ENCODE measurements around the gene LRIF1. TPM values are rescaled to one million over a fixed set of nuclear protein-coding genes. Genes with fewer than 3 reads are reported as not detected.

Gene LRIF1
- total RNA-seq, 1 experiment from 2014 or later, result 17.9 TPM

DNA sequence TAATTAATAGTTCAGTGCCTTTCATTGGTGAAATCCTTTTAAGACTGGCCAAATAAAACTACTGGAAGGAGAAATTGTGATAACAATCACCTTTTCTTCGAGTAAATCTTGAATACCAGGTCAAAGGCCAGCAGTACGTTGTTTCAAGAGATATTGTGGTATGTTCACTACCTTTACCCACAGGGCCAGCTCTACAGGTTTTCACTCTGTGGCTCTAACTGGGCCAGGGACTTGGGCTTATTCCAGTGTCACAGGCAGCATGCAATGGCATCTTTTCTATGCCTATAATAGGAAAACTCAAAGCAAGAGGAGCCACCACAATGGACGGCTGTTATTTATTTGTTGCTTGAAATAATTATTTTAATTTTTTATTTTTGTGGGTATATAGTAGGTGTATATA lies 26.8 kb upstream of the LRIF1 start:
- BruUV-seq (replicated peaks), result no TSS peak
- CTCF ChIA-PET, result no interaction called here
- intact Hi-C loops (cut with micrococcal nuclease; ENCODE audit: unreplicated experiment), result loop anchor here (5.0 kb wide), 1 partner anchor 208 kb away; no protein-coding TSS in a partner anchor
- Mint-ChIP-seq H3K4me3 (ENCODE audit: low read depth, unreplicated experiment) (no peak overlapping the region), H3K27ac (ENCODE audit: unreplicated experiment) (no peak overlapping the region), H3K4me1 (ENCODE audit: low read depth, unreplicated experiment) (no peaks in the 10 kb centered on the region), H3K27me3 (ENCODE audit: unreplicated experiment) (peaks cover 35% of the 10 kb centered on the region), H3K36me3 (ENCODE audit: insufficient read depth, unreplicated experiment) (no peaks in the 10 kb centered on the region), H3K9me3 (ENCODE audit: low read depth, unreplicated experiment) (no peaks in the 10 kb centered on the region)
- TF ChIP-seq, protein P1, sequence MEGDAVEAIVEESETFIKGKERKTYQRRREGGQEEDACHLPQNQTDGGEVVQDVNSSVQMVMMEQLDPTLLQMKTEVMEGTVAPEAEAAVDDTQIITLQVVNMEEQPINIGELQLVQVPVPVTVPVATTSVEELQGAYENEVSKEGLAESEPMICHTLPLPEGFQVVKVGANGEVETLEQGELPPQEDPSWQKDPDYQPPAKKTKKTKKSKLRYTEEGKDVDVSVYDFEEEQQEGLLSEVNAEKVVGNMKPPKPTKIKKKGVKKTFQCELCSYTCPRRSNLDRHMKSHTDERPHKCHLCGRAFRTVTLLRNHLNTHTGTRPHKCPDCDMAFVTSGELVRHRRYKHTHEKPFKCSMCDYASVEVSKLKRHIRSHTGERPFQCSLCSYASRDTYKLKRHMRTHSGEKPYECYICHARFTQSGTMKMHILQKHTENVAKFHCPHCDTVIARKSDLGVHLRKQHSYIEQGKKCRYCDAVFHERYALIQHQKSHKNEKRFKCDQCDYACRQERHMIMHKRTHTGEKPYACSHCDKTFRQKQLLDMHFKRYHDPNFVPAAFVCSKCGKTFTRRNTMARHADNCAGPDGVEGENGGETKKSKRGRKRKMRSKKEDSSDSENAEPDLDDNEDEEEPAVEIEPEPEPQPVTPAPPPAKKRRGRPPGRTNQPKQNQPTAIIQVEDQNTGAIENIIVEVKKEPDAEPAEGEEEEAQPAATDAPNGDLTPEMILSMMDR (IDR thresholded peaks at IDR 0.05; ENCODE audit: unreplicated experiment), result no peak
- no peak for DNase-seq

DNA sequence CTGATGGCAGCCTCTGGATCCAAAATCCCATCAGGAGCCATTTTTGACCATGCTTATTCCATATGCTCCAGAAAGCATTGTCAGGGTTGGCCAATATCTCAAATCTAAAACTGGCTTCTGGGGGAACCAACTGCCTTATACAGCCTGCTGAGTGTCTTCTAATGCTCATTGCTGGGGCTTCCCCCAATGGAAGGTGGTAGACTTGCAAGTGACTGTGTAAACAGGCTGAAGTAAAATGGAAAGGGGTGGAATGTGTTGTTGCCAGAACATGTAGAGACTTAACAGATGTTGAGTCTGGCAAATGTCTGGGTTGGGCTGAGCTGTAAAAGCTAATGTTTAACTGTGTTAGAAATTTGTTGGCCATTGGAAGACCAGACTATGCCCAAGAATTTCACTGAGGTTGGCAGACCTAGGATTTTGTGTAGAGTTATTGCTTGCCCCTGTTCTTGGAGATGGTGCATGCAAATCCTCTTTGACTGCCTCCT lies 22.7 kb upstream of the LRIF1 start:
- intact Hi-C loops (cut with micrococcal nuclease; ENCODE audit: unreplicated experiment), result no loop called here
- no TSS peak for BruUV-seq (replicated peaks)

DNA sequence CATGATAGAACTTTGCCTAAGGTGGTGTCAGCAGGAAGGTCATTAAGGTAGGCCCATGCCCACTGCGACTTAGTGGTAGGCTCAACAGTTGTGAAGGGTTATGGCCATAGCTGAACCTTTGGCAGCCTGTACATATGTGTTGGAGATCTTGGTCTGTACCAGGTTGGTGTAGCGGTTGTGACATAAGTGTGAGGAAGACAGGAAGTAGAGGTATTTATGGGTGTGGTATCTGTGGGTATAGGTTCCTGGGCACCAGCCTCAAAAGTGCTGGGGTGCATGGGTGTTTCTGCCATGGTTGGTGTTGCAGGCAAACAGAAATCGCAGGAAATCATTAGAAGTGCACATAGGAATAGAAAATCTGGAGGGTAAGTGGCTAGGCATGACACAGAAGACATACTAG lies 18.6 kb upstream of the LRIF1 start:
- CTCF ChIA-PET, result no interaction called here
- Mint-ChIP-seq H3K36me3 (ENCODE audit: insufficient read depth, unreplicated experiment) (no peaks in the 10 kb centered on the region), H3K9me3 (ENCODE audit: low read depth, unreplicated experiment) (peaks cover 3% of the 10 kb centered on the region), H3K4me3 (ENCODE audit: low read depth, unreplicated experiment) (no peak overlapping the region), H3K27me3 (ENCODE audit: unreplicated experiment) (peaks cover 46% of the 10 kb centered on the region), H3K4me1 (ENCODE audit: low read depth, unreplicated experiment) (no peaks in the 10 kb centered on the region), H3K27ac (ENCODE audit: unreplicated experiment) (no peak overlapping the region)
- intact Hi-C loops (cut with micrococcal nuclease; ENCODE audit: unreplicated experiment), result no loop called here
- DNase-seq, result no peak
- TF ChIP-seq, protein P1 (IDR thresholded peaks at IDR 0.05; ENCODE audit: unreplicated experiment), result no peak
- BruUV-seq (replicated peaks), result no TSS peak

More for the DNA sequence above, 22.7 kb upstream of the LRIF1 start:
- Mint-ChIP-seq H3K27ac (ENCODE audit: unreplicated experiment) (no peak overlapping the region), H3K4me3 (ENCODE audit: low read depth, unreplicated experiment) (no peak overlapping the region), H3K36me3 (ENCODE audit: insufficient read depth, unreplicated experiment) (no peaks in the 10 kb centered on the region), H3K27me3 (ENCODE audit: unreplicated experiment) (peaks cover 57% of the 10 kb centered on the region), H3K4me1 (ENCODE audit: low read depth, unreplicated experiment) (no peaks in the 10 kb centered on the region), H3K9me3 (ENCODE audit: low read depth, unreplicated experiment) (peaks cover 3% of the 10 kb centered on the region)
- TF ChIP-seq, protein P1 (IDR thresholded peaks at IDR 0.05; ENCODE audit: unreplicated experiment), result no peak
- CTCF ChIA-PET, result no interaction called here
- no peak for DNase-seq

DNA sequence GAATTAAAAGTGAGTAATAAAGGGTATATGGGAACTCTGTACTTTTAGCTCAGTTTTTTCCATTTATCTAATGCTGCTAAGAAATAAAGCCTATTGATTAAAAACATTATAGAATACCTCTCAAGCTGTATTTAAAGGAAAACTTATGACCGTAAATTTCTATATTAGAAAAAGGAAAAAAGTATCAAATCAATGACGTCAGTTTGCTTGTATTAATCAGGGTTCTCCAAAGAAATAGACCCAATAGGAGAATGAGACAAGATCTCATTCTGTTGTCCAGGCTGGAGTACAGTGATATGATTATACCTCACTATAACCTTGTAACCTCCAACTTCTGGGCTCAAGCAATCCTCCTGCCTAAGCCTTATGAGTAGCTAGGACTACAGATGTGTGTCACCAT lies 15.4 kb upstream of the LRIF1 start:
- no TSS peak for BruUV-seq (replicated peaks)
- Mint-ChIP-seq H3K27ac (ENCODE audit: unreplicated experiment) (no peak overlapping the region), H3K4me3 (ENCODE audit: low read depth, unreplicated experiment) (no peak overlapping the region), H3K9me3 (ENCODE audit: low read depth, unreplicated experiment) (peaks cover 3% of the 10 kb centered on the region), H3K36me3 (ENCODE audit: insufficient read depth, unreplicated experiment) (no peaks in the 10 kb centered on the region), H3K4me1 (ENCODE audit: low read depth, unreplicated experiment) (no peaks in the 10 kb centered on the region), H3K27me3 (ENCODE audit: unreplicated experiment) (peaks cover 30% of the 10 kb centered on the region)
- TF ChIP-seq, protein P1 (IDR thresholded peaks at IDR 0.05; ENCODE audit: unreplicated experiment), result no peak
- CTCF ChIA-PET, result no interaction called here
- intact Hi-C loops (cut with micrococcal nuclease; ENCODE audit: unreplicated experiment), result no loop called here
- no peak for DNase-seq
